GM18520 (cell line): ENCODE results near the gene LENG8.
"Not testable (repeated sequence)": the region's sequence is repeated elsewhere in the genome, so short reads cannot be mapped to it uniquely, and the experiment has no call there.

ENCODE experiments used
- ATAC-seq: cut with Tn5 transposase; IDR thresholded peaks from one replicate; pipeline ENCODE4 v1.9.1; 2021; ENCODE audit not compliant: unreplicated experiment

The LENG8 gene

GRCh38 chr19:54460230-54461005 is 11.4 kb downstream of the LENG8 start:
- no peak for ATAC-seq

DNA sequence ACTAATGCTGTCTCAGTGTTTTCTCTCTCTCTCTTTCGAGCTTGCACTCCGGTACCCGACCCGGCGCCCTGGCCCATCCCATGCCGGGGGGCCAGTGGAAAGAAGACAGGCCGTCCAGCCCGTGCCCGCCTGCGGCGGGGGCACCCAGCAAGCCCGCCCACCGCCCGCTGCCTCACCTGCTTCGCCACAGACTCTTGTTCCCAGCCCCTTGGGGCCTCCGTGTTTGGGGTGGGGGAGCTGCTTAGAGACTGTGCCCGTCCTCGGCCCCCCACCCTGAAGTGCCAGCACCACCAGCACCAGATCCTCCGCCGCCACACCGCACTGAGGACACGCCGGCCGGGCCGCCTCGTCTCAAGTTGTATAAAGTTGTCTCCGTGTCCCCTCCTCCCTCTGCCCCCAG is 12.2 kb downstream of the LENG8 start:
- ATAC-seq: no peak

GRCh38 chr19:54461613-54462012 is 12.6 kb downstream of the LENG8 start:
- no peak for ATAC-seq

DNA sequence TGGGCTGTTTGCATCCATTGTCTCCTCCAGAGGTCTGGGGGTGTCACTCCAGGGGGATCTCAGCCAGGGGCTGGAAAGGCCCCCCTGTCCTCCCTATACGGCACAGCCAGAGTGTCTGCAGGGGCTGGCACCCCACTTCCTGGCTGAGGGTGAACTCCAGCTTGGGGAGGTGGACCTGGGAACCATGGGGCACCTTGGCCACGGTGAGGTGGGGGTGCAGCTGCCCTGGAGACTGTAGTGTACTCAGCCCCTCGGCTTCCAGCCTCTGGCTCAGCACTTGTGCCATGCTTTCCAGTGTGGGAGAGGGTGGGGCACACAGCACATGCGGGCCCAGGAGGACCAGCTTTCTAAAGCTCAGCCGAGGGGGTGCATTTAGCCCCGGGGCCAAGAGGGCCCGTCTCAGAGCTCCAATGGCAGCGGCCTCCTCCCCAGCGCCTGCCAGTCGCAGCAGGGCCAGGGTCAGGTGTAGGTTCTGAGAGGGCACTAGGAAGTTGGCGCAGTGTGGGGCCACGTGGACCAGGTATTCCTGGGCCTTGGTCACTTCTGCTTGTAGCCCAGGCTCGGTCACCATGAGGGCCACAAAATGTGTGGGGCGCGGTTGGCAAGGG is 13.2 kb downstream of the LENG8 start:
- no peak for ATAC-seq

GRCh38 chr19:54462655-54463530 is 13.9 kb downstream of the LENG8 start:
- ATAC-seq: peak; percentile 9

DNA sequence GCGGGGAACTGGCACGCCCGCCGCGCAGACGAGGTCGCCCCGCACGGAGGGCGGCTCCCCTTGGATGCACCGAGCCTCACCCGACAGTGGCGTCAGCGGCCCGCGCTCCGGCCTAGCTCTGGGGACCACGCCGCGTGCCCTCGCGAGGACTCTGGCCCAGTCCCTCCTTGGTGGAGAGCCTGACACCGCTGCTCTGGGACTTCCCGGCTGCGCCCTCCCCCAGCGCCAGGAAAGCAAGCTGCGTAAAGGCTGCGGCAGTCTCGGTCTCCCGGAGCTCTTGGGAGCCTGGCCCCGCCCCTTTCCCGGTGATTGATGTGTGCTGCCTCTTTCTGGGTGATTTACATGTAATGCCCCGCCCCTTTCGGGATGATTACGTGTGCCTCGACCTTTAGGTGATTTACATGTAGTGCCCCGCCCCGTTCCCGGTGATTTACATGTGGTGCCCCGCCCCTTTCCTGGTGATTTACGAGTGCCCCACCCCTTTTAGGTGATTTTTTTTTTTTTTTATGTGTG is 14.6 kb downstream of the LENG8 start, which contains the start of gene LENG9:
Gene LENG9, minus strand, starts transcription at position 248 of the 513 bp plus-strand sequence. CDS start 252 bp downstream, outside the sequence.
- peak; percentile 33 for ATAC-seq

- ATAC-seq: peak; percentile 47
These were observed 15.1 kb downstream of the LENG8 start for GRCh38 chr19:54464044-54464629.

GRCh38 chr19:54464630-54465425 is 15.8 kb downstream of the LENG8 start:
- ATAC-seq: peak; percentile 25

DNA sequence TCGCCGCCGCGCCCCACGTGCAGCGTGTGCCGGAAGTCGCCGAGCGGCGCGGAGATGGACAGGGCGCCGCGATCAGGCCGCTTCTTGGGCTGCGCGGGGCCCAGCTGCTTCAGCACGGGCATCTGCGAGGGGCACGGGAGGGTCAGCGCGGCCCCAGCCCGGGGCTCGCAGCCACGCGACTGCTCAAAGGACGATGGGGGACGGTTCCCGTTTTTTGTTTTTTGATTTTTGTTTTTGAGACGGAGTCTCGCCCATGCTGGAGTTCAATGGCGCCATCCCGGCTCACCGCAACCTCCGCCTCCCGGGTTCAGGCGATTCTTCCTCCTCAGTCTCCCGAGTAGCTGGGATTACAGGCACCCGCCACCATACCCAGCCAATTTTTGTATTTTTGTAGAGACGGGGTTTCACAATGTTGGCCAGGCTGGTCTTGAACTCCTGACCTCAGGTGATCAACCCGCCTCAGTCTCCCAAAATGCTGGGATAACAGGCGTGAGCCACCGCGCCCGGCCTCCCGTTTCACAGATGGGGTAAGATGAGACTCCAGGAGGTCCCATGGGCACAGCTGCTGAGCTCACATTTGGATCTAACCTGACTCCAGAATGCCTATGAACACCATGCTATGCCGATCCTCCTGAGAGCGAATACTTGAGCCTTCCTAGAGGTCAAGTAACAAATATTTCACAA is 16.6 kb downstream of the LENG8 start:
- ATAC-seq: no peak

DNA sequence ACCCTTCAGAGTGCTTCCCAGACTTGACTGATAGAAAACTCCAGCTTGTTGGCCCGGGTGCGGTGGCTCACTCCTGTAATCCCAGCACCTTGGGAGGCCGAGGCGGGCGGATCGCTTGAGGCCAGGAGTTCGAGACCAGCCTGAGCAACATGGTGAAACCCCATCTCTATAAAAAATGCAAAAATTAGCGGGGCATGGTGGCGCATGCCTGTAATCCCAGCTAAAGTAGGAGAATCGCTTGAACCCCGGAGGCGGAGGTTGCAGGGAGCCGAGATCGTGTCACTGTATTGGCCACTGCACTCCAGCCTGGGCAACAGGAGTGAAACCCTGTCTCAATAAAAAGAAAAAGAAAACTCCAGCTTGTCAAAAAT is 17.1 kb downstream of the LENG8 start:
- not testable (repeated sequence) for ATAC-seq

DNA sequence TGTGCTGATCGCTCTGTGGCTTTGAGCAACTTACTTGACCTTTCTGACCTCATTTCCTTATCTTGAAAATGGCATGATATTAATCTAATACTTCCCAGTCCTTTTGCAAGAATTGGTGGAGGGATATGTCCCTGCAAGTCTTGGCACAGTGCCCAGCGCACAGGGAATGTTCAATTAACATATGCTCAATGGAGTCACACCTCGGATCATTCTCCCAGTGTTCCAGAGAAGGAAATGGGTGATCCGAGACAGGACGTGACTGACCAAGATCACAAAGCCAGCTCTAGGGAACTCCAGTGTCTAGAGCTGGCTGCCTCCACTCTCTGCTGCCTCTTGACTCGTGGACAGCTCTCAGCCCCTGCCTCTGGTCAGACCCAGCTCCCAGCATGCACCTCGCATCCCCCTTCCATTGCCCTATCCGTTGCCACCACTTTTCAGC is 20.5 kb downstream of the LENG8 start:
- no peak for ATAC-seq

GRCh38 chr19:54470276-54470887 is 21.4 kb downstream of the LENG8 start:
- ATAC-seq: no peak

- ATAC-seq: no peak
These were observed 22.2 kb downstream of the LENG8 start for GRCh38 chr19:54470991-54471782.

- ATAC-seq: no peak
These were observed 24.3 kb downstream of the LENG8 start, which contains the start of gene CDC42EP5 for GRCh38 chr19:54473071-54473891. CDC42EP5 (minus strand) TSS chr19:54473296; CDS start chr19:54465547, 7,749 bp downstream.

- no peak for ATAC-seq
These were observed 24.9 kb downstream of the LENG8 start for GRCh38 chr19:54473892-54474372.

- ATAC-seq: no peak
These were observed 26.7 kb downstream of the LENG8 start for GRCh38 chr19:54475706-54476105.

GRCh38 chr19:54477650-54478049 is 28.7 kb downstream of the LENG8 start:
- no peak for ATAC-seq
